Activated CD4-positive, alpha-beta T cell treated with anti-CD3 and anti-CD28 coated beads, Interleukin-2, amount 10 ng/mL, durations not matched to agents 24 days and 14 days (primary cell): ENCODE measurements around the gene GRIA2. TPM values are rescaled to one million over a fixed set of nuclear protein-coding genes. Genes with fewer than 3 reads are reported as not detected.

Experiments
- DNase-seq: peaks from one replicate; pipeline ENCODE4 v3.0.0; 2022
- H3K27ac Mint-ChIP-seq: one replicate; pipeline ENCODE4 v1.8.0; 2022; ENCODE audit warnings: mild to moderate bottlenecking, mixed read lengths
- H3K27me3 Mint-ChIP-seq: one replicate; pipeline ENCODE4 v1.8.0; 2022; ENCODE audit warnings: mixed read lengths
- H3K36me3 Mint-ChIP-seq: one replicate; pipeline ENCODE4 v1.8.0; 2022; ENCODE audit warnings: low read depth, mild to moderate bottlenecking, mixed read lengths
- H3K4me1 Mint-ChIP-seq: one replicate; pipeline ENCODE4 v1.8.0; 2021; ENCODE audit warnings: mixed read lengths
- H3K4me3 Mint-ChIP-seq: one replicate; pipeline ENCODE4 v1.8.0; 2022; ENCODE audit warnings: mild to moderate bottlenecking, moderate library complexity, mixed read lengths
- H3K9me3 Mint-ChIP-seq: one replicate; pipeline ENCODE4 v1.8.0; 2021; ENCODE audit warnings: mixed read lengths
- intact Hi-C: fragments of 100-400 bp; cut with micrococcal nuclease; formaldehyde crosslinking; loops from one replicate; pipeline ENCODE4 v1.15.1; 2023
- total RNA-seq: library from RNA; stranded (reverse); gene quantifications from 2 replicates; pipeline ENCODE4 v1.2.3, GENCODE V29; 2022

The GRIA2 gene
- total RNA-seq, 1 donor from 2014 or later = not detected

- no peaks in the 10 kb centered on the region for H3K4me1 Mint-ChIP-seq
- H3K9me3 Mint-ChIP-seq = no peaks in the 10 kb centered on the region
- H3K36me3 Mint-ChIP-seq = no peaks in the 10 kb centered on the region
- intact Hi-C loops = no loop called here
- no peak for DNase-seq
- no peak overlapping the region for H3K4me3 Mint-ChIP-seq
- no peaks in the 10 kb centered on the region for H3K27me3 Mint-ChIP-seq
- no peak overlapping the region for H3K27ac Mint-ChIP-seq
Measured at GRCh38 chr4:157358851-157359250, 138.3 kb downstream of the GRIA2 start.

- Mint-ChIP-seq H3K4me1 (no peaks in the 10 kb centered on the region), H3K4me3 (no peak overlapping the region), H3K27ac (no peak overlapping the region), H3K9me3 (no peaks in the 10 kb centered on the region), H3K36me3 (no peaks in the 10 kb centered on the region), H3K27me3 (no peaks in the 10 kb centered on the region)
- DNase-seq = no peak
- intact Hi-C loops = no loop called here
Measured at GRCh38 chr4:157363360-157363759, 142.8 kb downstream of the GRIA2 start.

- Mint-ChIP-seq H3K4me1 (no peaks in the 10 kb centered on the region), H3K27ac (no peak overlapping the region), H3K9me3 (no peaks in the 10 kb centered on the region), H3K27me3 (no peaks in the 10 kb centered on the region), H3K4me3 (no peak overlapping the region), H3K36me3 (no peaks in the 10 kb centered on the region)
- DNase-seq = no peak
- intact Hi-C loops = no loop called here
Measured at GRCh38 chr4:157372154-157372553, 151.6 kb downstream of the GRIA2 start.

- no peak overlapping the region for H3K4me3 Mint-ChIP-seq
- no peaks in the 10 kb centered on the region for H3K27me3 Mint-ChIP-seq
- H3K27ac Mint-ChIP-seq = no peak overlapping the region
- H3K9me3 Mint-ChIP-seq = no peaks in the 10 kb centered on the region
- no peaks in the 10 kb centered on the region for H3K4me1 Mint-ChIP-seq
- H3K36me3 Mint-ChIP-seq = no peaks in the 10 kb centered on the region
- DNase-seq = no peak
- intact Hi-C loops = no loop called here
Measured at GRCh38 chr4:157372567-157372966, 152.0 kb downstream of the GRIA2 start.

GRCh38 chr4:157389741-157390140 is 169.2 kb downstream of the GRIA2 start:
- Mint-ChIP-seq H3K27ac (no peak overlapping the region), H3K4me1 (no peaks in the 10 kb centered on the region), H3K36me3 (no peaks in the 10 kb centered on the region), H3K27me3 (no peaks in the 10 kb centered on the region), H3K4me3 (no peak overlapping the region), H3K9me3 (no peaks in the 10 kb centered on the region)
- intact Hi-C loops = no loop called here
- DNase-seq = no peak

GRCh38 chr4:157405070-157405469 is 184.5 kb downstream of the GRIA2 start:
- Mint-ChIP-seq H3K27me3 (no peaks in the 10 kb centered on the region), H3K27ac (no peak overlapping the region), H3K36me3 (no peaks in the 10 kb centered on the region), H3K4me1 (no peaks in the 10 kb centered on the region), H3K4me3 (no peak overlapping the region), H3K9me3 (no peaks in the 10 kb centered on the region)
- no peak for DNase-seq
- intact Hi-C loops = no loop called here

Other genes with a start within 250 kb of the GRIA2 start
- not detected in 2 replicates for gene PDGFC, start 248.9 kb upstream of the GRIA2 start, total RNA-seq
- gene GLRB, start 144.6 kb upstream of the GRIA2 start, total RNA-seq = not detected in 2 replicates